GM10266 (cell line): Measurements from ENCODE around the gene FZR1.

Experiments
- DNase-seq: peaks from one replicate; pipeline ENCODE4 v3.0.0; 2012; ENCODE audit errors: extremely low spot score
- TF ChIP-seq, protein P1 (sequence below): IDR thresholded peaks from 2 replicates; pipeline ENCODE4 v1.5.1; 2012; ENCODE audit warnings: mild to moderate bottlenecking, low read depth; ENCODE audit not compliant: control insufficient read depth, insufficient read depth; ENCODE audit errors: missing control alignments

FZR1 gene

DNA sequence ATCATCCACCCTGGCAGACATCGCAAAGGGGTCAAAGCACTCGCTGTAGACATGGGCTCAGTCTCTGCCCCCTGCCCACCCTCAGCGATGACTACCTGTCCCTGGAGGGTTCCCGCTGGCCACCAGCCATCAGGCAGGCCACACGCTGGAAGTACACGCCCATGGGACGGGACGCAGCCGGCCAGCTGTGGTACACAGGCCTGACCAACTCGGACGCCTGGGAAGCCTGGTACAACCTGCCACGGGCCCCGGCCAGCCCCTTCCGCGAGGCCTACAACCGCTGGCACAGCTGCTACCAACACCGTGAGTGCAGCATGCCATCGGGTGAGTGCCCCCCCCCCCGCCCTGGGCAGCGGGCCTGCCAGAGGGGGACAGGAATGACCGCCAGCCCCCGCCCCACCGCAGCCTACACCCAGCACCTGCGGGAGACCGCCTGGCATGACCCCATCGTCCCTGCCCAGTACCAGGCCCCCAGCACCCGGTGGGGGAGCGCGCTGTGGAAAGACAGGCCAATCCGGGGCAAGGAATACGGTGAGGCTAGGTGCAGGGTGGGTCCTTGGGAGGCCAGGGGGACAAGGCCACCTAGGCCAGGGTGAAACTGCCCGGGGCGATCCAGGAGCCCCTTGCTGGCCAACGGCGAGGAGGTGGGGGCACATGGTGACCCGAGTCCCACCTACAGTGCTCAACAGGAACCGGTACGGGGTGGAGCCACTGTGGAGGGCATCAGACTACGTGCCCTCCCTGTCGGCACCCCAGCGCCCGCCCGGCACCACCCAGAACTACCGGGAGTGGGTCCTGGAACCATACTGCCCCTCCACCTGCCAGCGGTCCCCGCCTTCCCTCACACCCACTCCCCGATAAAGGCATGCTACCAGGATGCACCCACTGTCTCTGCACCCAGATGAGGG is 37.3 kb downstream of the FZR1 start:
- TF ChIP-seq, protein P1, sequence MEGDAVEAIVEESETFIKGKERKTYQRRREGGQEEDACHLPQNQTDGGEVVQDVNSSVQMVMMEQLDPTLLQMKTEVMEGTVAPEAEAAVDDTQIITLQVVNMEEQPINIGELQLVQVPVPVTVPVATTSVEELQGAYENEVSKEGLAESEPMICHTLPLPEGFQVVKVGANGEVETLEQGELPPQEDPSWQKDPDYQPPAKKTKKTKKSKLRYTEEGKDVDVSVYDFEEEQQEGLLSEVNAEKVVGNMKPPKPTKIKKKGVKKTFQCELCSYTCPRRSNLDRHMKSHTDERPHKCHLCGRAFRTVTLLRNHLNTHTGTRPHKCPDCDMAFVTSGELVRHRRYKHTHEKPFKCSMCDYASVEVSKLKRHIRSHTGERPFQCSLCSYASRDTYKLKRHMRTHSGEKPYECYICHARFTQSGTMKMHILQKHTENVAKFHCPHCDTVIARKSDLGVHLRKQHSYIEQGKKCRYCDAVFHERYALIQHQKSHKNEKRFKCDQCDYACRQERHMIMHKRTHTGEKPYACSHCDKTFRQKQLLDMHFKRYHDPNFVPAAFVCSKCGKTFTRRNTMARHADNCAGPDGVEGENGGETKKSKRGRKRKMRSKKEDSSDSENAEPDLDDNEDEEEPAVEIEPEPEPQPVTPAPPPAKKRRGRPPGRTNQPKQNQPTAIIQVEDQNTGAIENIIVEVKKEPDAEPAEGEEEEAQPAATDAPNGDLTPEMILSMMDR: no peak

DNA sequence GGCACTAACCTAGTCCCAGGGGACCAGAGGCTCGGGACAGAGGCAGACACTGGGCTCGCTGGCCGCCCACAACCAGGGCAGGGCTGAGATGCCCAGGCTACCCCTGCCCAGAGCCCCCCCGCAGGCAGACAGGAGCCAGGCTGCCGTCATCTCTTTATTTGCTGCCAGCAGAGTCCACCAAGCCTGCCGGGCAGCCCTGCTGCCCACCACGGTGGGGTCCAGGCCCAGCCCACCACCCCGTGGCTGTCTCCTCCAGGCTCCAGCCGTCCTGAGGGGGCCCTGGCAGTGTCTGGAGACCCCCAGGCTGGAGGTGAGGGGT is 37.9 kb downstream of the FZR1 start:
- DNase-seq: no peak
- TF ChIP-seq, protein P1: no peak

More for the DNA sequence above, 37.3 kb downstream of the FZR1 start:
- no peak for DNase-seq

- DNase-seq: peak; percentile 93
Measured at GRCh38 chr19:3544742-3545668, 38.9 kb downstream of the FZR1 start.

DNA sequence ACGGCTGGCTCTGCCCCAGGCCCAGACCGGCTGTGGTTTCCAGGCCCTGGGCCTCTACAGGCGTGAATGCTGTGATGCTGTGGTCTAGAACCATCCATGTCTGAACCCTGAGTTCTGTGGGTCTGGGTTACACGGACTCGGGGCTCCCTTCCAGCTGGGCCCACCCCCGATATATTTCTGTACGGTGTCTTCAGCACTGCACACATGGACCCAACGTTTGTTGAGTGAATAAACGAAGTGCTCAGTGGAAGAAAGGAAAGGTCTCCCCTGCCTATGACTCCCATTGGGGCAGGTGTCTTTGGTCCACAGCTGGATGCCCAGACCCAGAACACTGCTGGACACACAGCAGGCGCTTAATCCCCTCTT is 39.5 kb downstream of the FZR1 start:
- DNase-seq: no peak

More at GRCh38 chr19:3544742-3545668, 38.9 kb downstream of the FZR1 start:
- TF ChIP-seq, protein P1: peak; percentile 94

GRCh38 chr19:3546119-3546518 is 40.0 kb downstream of the FZR1 start:
- TF ChIP-seq, protein P1: no peak
- no peak for DNase-seq

More for the DNA sequence above, 39.5 kb downstream of the FZR1 start:
- TF ChIP-seq, protein P1: no peak

DNA sequence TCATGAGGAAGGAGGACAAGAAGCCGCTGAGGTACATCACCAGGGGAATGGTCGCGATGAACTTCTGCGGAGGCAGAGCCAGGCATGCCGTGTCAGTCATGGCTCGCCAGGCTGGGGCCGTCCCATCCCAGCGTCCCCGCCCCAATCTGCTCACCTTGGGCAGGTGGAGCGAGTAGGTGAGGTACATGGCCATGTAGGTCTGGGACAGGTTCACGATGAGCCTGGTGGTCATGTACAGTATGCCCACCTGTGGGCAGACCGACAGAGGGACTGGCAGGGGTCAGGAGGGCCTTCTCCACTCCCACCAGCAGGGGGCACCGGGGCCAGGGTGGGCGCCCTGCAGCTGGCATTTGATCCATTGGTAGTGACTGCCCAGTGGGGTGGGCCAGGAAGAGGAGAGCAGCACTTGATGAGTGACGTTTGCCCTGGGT is 41.2 kb downstream of the FZR1 start:
- no peak for DNase-seq
- TF ChIP-seq, protein P1: peak; percentile 45
